DLD1 (cell line): ENCODE results near the gene CCNL2.
"Not testable (repeated sequence)": the region's sequence is repeated elsewhere in the genome, so short reads cannot be mapped to it uniquely, and the experiment has no call there.

Source experiments
- in situ Hi-C: cut with HindIII; loops from 2 replicates; pipeline ENCODE4 v1.10.0; 2017; ENCODE audit warnings: low sequenced_read_pairs

Gene CCNL2

GRCh38 chr1:1374929-1375662 lies 24.0 kb downstream of the CCNL2 start, which contains the start of gene AURKAIP1:
Gene AURKAIP1, minus strand, starts transcription at chr1:1375207. Its CDS starts 451 bp downstream, at chr1:1374756.
- in situ Hi-C loops, result no loop called here

GRCh38 chr1:1374589-1374928 lies 24.6 kb downstream of the CCNL2 start:
- in situ Hi-C loops, result no loop called here

- in situ Hi-C loops, result no loop called here
Measured at GRCh38 chr1:1373815-1374588, 25.1 kb downstream of the CCNL2 start.

- in situ Hi-C loops, result no loop called here
Measured at GRCh38 chr1:1373051-1373814, 25.9 kb downstream of the CCNL2 start.

GRCh38 chr1:1371746-1372711 lies 27.1 kb downstream of the CCNL2 start:
- in situ Hi-C loops, result no loop called here

- in situ Hi-C loops, result no loop called here
Measured at GRCh38 chr1:1371364-1371745, 27.8 kb downstream of the CCNL2 start.

- in situ Hi-C loops, result no loop called here
Measured at GRCh38 chr1:1370771-1371300, 28.3 kb downstream of the CCNL2 start.

- in situ Hi-C loops, result not testable (repeated sequence)
Measured at GRCh38 chr1:1370094-1370493, 29.0 kb downstream of the CCNL2 start.

- in situ Hi-C loops, result no loop called here
Measured at GRCh38 chr1:1367315-1367714, 31.8 kb downstream of the CCNL2 start.

GRCh38 chr1:1366699-1367066 lies 32.5 kb downstream of the CCNL2 start:
- in situ Hi-C loops, result no loop called here

GRCh38 chr1:1365875-1366698 lies 33.0 kb downstream of the CCNL2 start:
- in situ Hi-C loops, result no loop called here

GRCh38 chr1:1364266-1364665 lies 34.9 kb downstream of the CCNL2 start:
- in situ Hi-C loops, result no loop called here

GRCh38 chr1:1361982-1362423 lies 37.1 kb downstream of the CCNL2 start:
- in situ Hi-C loops, result no loop called here

GRCh38 chr1:1361233-1361981 lies 37.7 kb downstream of the CCNL2 start:
- in situ Hi-C loops, result no loop called here

- in situ Hi-C loops, result no loop called here
Measured at GRCh38 chr1:1360506-1361169, 38.5 kb downstream of the CCNL2 start.

GRCh38 chr1:1359664-1360468 lies 39.3 kb downstream of the CCNL2 start:
- in situ Hi-C loops, result no loop called here

- in situ Hi-C loops, result no loop called here
Measured at GRCh38 chr1:1359308-1359663, 39.8 kb downstream of the CCNL2 start.
